HUDEP-2 (cell line): Measurements from ENCODE around the gene RAB7A.
"Not testable (repeated sequence)": the region's sequence is repeated elsewhere in the genome, so short reads cannot be mapped to it uniquely, and the experiment has no call there.

Source experiments
- DNase-seq, 76 experiments: peaks; one replicate each; lab custom pipeline; 2025; ENCODE audit not compliant: unreplicated experiment in 76 of 76; lab: John Stamatoyannopoulos, UW

Gene RAB7A

DNA sequence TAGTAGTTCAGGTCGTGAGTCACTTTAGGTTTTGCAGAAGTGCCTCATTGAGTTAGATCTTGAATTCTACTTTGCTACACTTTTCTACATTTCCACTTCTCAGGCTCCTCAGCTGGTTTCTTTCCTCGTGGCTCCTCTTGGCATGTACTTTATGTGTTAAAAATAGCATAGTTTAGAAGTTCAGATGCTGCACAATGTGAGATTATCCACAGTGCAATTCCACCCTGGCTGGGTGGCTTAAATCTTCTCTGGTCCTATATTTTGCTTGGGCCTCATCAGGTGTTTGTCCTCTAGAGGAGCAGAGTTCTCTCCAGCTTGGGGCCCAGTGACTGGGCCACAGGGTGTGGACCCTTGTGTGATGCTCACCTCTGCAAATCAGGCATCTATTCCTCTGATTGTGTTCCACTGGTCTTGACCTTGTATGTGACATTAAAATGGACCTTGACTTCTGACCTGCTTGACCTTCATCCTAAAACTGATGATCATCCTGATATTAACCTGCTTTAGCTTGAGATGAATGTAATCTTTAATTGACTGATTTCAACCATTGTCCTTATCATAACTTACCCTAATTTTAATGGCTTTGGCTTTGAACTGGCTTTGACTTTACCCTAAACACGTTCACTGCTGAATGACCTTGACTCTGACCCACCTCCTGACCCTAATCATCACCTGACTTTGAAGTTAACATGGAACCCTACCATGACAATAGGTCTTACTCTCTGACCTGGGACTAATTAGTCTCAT lies 89.5 kb downstream of the RAB7A start:
- no peak for DNase-seq

DNA sequence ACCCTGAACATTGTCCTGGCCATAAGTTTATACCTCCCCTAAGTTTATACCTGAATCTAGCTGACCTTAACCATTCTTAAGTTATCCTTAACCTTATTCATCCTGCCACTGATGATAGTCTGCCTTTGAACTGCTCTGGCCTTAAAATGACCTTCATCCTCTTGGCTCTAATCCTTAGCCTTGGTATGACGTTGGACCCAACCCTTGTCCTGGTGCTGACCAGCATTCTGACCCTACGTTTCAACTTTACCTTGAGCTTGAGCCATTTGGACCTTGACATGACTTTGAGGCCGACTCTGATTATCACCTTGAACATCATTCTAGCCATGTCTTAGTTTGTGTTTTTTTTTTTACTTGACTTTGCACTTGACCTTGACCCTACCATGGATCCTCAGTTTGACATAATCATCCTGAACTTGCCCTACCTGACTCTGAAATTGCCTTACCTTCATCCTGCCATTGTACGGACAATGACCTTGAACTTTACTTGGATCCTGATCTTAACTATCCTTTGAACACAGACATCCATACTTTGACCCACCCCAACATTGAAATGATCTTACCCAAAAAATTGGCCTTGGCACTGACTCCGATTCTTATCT lies 92.3 kb downstream of the RAB7A start:
- DNase-seq: no peak

GRCh38 chr3:128820252-128820839 lies 94.4 kb downstream of the RAB7A start:
- no peak for DNase-seq

GRCh38 chr3:128823008-128823407 lies 97.0 kb downstream of the RAB7A start:
- DNase-seq: no peak

GRCh38 chr3:128823631-128824030 lies 97.6 kb downstream of the RAB7A start:
- no peak for DNase-seq

DNA sequence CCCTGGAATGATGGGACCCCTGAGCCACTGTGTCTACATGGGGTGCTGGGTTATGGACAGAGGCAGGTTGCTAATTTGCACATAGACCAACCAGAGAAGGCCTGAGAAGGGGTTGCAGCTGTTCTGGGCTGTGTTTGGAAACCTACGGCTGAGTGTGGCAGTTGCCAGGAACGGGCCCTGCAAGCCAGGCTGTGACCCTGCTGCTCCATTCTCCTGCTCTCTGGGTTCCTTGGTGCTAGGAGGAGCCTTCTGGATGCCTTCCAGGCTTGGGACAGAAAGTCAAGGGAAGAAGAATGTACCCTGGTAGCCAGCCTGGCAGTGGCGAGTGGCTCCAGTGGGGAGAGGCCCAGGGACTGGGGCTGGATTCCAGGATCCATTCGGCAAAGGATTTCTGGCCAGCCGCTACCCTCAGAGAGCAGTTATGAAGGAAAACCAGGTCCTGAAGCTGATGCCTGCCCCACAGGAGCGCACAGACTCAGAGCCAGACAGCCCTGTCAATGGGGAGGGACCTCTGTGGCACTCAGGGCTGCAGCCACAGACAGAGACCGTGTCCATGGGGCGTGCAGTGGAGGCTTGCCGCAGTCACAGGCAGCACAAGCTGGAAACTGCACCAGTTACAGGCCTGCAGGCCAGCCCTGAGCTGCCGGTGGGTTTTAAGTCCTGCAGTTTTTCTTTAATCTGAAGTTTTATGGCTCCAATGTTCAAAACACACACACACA lies 98.3 kb downstream of the RAB7A start:
- DNase-seq: no peak

- peak in 16 of 76 experiments; percentile 3 to 54 (median 24) for DNase-seq
Measured at GRCh38 chr3:128825117-128825725, 99.2 kb downstream of the RAB7A start.

DNA sequence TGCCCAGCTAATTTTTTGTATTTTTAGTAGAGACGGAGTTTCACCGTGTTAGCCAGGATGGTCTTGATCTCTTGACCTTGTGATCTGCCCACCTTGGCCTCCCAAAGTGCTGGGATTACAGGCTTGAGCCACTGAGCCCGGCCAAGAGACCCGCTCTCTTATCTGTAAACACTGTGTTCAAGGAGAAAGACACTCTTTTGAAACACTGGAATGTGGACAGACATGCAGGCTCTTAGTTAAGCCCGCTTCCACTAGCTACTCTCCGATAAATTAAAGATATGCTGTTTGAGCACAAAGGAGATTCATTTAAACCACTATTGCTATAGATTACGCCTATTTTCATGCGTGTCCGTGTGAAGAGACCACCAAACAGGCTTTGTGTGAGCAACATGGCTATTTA lies 103.1 kb downstream of the RAB7A start:
- not testable (repeated sequence) for DNase-seq

DNA sequence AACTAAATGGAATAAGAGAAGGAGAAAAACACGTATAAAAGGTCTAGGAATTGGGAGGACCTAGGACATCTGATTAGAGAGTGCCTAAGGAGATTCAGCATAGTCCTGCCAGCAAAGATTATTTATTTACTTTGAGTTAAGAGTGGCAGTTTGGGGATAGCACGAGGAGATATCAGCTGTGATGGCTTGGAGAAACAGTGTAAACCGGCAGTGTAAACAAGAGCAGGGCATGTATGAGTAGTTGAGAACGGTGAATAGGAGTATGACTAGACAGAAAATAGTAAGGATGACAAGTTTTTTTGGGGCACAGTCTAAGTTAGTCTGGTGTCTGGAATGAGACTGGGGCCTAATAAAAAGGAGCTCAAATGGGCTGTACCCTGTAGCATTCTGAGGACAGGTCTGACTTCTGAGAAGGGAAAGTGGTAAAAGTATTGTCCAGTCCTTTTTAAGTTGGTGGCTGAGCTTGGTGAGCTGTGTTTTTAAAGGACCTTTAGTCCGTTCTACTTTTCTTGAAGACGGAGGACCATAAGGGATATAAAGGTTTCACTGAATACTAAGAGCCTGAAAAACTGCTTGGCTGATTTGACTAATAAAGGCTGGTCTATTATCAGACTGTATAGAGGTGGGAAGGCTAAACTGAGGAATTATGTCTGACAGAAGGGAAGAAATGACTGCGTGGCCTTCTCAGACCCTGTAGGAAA lies 104.1 kb downstream of the RAB7A start:
- DNase-seq: not testable (repeated sequence)

- not testable (repeated sequence) for DNase-seq
Measured at GRCh38 chr3:128830762-128831161, 104.8 kb downstream of the RAB7A start.

- DNase-seq: not testable (repeated sequence)
Measured at GRCh38 chr3:128832979-128833378, 107.0 kb downstream of the RAB7A start.

DNA sequence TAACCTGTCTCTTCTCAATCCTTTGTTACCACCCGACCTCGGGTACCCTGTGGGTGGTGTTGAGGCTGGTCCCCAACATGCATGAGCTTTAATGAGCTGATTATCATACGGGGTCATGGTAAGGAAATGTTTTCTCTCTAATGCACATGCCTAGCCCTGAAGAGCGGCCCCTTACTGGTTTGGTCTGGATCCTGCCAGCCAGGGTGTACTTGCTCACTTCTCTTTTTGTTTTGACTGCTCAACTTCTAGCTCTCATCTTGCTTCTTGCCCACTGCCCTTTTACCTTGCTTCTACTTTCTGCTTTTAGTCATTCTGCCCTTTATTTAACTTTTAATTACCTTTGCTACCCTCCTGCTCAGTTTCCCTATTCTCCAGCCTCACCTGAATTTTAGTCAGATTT lies 109.1 kb downstream of the RAB7A start:
- DNase-seq: no peak

DNA sequence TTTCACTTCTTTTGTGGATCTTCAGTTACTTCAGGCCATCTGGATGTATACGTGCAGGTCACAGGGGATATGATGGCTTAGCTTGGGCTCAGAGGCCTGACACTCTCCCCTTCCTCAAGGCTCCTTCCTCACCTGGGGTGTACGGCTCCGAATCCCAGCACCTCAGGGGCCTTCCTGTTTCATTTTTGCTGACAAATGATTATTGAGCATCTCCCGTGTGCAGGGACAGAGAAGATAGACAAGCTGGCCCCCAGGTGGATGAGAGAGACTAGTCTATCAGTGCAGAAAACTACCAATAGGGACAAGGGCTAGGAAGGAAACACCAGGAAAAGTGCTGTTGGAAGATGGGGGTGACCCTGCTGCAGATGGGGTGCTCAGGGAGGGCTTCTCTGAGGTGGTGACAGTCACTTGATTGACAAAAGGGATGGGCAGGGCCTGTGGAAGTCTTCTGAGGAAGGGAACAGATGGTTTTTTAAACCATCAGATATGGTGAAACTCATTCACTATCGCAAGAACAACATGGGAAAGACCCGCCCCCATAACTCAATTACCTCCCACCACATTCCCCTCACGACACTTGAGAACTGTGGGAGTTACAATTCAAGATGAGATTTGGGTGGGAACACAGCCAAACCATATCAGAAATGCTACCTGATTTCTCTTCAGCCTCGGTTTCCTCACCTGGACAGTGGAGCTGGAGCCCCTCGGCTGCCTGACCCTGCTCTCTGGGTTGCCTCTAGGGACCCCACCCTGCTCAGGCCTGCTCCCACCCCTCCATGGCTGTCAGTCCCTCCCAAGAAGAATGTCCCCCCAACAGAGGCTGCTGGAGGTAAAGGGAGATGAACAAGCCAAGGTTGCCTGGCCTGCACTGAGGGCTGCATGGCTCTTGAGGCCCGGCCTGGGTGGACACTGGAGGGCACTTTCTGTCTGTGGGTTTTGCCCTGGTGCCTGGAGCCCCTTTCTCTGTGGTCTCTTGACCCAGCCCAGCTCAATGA lies 116.2 kb downstream of the RAB7A start:
- DNase-seq: peak in 4 of 76 experiments; percentile 15 to 25 (median 21)

- no peak for DNase-seq
Measured at GRCh38 chr3:128844502-128844901, 118.5 kb downstream of the RAB7A start.

- peak in 17 of 76 experiments; percentile 7 to 35 (median 19) for DNase-seq
Measured at GRCh38 chr3:128845119-128845777, 119.3 kb downstream of the RAB7A start.

GRCh38 chr3:128845778-128846485 lies 119.9 kb downstream of the RAB7A start:
- peak in 75 of 76 experiments; percentile 29 to 97 (median 93) for DNase-seq

DNA sequence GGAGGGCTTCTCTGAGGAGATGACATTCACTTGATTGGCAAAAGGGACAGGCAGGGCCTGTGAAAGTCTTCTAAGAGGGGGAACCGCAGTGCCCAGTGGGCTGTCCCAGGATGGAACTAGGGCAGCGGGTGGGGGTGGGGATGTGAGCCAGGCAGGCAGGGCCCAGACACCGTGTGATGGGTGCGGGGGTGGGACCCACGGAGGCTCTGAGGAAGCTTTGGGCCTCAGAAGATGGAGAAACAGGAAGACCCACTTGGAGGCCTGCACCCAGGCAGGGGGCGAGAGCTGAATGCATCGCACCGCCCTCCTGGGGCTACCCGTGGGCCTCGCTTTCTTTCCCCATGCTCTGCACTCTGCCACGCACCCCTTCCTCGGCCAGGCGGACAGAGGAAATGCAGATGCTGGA lies 120.5 kb downstream of the RAB7A start:
- peak in 27 of 76 experiments; percentile 9 to 50 (median 33) for DNase-seq
